ENCODE measurements around the gene LYL1.

The LYL1 gene

DNA sequence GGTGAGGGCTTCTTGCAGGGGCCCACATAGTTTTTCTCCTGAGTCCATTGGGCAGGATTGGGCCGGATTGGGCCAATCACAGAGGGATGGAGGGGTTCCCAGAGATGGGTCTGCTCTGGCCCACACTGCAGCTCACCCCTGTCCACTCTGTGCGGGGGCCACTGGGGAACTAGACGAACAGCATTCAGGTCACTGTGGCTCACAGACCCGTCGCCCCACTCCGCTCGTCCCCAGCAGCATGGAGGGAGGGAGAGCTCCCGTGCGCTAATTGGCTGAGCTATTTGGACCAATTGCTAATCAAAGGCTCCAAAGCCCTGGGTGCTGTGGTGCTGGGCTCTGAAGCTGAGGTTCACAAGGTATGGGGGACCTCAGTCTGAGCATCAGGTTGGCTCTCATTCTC, 26.7 kb upstream of the LYL1 start:
- no peak for DNase-seq (ENCODE audit: low read depth)

DNA sequence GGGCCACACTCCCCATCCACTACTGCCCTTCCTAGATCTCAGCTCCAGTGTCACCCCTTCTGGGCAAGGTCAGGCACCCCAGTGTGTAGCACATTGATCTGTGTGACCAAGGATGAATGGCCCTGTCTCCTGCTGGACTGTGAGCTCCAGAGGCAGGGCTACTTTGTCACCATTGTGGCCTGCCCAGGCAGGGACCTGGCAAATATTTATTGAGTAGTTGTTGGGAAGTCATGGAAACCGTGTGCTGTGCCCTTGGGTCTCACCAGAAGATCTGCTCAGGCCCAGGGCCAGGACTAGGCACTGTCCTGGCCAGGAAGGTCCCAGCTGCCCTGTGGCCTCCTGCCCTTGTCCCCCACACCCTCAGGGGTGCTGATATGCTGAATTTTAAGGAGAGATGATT, 25.9 kb upstream of the LYL1 start:
- no peak for DNase-seq (ENCODE audit: low read depth)

DNA sequence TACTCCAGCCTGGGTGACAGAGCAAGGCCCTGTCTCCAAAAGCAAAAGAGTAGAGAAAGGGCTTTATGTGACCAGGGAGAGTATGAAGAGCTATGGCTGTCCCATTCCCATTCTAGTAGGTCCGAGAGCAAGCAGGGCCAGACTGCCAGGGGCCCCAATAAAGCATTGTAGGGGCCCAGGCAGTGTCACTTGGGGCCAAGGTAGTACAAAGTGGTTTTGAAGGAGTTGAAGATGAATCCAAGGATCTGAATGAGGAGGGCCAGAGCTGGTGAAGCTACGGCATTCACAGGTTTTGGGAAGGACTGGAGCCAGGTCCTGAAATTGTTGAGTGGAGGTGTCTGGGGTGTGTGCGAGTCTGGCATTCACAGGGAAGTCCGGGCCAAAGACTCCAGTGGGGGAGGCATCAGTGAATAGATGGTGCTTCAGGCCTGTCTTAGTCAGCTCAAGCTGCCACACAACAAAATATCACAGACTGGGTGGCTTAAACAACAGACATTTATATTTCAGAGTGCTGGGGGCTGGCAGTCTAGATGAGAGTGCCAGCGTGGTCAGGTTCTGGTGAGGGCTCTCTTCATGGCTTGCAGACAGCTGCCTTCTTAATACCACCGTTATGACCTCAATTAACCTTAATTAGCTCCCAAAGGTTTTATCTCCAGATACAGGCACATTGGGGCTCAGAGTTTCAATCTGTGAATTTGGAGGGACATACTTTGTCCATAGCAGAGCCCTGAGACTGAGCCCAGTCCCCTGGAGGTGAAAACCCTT, 25.3 kb upstream of the LYL1 start:
- no peak for DNase-seq (ENCODE audit: low read depth)

DNA sequence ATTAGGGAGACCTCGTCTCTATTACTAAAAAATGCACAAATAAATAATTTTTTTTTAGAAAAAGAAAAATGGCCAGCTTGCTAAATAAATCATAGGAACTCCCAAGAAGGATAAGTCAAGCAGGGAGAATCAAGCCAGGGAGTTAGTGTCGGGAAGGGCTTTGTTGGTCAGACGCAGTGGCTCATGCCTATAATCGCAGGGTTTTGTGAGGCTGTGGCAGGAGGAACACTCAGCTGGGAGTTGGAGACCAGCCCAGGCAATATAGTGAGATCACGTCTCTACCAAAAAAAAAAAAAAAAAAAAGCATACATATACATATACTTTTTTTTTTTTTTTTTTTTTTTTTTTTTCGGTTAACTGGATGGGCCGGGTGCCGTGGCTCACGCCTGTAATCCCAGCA, 24.4 kb upstream of the LYL1 start:
- no peak for DNase-seq (ENCODE audit: low read depth)

DNA sequence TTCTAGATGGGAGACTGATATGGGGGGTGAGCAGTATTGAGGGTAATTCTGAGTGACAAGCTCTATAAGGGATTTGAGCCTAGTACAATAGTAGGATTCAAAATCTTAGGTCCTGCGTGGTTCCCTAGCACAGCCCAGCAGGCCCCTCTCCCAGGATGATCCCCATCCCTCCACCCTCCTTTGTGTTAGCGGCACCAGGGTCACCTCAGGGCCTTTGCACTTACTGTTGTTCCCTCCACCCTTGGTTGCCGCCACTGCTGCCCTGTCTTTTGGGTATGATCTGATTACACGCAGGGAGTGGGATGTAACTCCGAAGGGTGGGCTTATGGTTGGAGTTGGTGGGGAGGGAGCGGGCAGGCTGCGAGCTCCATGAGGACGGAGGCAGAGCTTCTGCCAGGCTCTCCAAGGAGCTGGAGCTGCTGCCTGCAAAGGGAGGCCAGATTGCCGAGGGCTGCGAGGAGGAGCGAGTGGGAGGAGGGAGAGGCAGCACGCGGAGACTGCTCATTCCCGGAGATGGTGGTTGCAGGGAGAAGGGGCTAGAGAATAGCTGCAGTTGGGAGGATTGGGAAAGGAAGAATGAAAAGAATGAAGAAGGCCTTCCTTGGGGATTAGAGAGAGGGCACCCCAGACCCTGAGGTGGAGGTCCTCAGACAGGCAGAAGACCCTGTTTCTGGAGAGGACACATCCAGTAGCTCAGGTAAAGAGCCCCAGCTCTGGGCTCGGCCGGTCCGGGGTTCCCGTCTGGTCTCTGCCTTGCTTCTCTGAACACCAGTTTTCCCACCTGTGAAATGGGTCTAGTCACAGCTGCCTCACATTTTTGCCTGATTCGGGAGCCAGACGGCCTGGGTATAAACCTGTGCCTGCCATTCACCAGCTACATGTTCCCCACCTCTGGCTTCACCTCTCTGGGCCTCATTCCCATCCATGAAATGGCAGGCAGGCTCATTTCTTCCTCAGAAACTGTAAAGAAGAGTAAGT, 20.6 kb upstream of the LYL1 start:
- no peak for DNase-seq (ENCODE audit: low read depth)

DNA sequence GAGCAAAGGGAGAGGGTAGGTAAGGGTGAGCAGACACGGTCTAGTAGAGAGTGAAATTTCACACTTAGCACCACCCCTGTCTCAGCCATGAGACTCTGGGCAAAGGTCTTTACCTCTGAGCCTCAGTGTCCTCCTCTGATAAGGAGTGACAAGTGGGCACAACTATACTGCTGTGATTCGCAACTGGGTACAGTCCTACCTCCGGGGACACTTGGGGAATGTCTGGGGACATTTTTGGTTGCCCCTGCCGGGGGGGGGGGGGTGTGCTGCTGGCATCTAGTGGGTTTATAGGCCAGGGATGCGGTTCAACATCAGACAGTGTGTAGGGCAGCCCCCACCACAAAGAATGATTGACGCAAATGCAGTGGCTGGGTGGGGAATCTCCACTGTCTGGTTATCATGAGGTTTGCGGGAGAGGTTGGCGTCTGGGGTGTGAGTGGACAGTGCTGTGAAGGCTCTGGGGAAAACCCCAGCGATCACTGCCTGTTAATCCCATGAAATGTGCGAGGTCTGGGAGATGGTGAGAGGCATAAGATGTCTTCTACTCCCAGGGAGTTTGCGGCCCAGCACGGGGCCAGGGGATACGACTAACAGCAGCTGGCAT, 19.7 kb upstream of the LYL1 start:
- DNase-seq (ENCODE audit: low read depth): no peak

DNA sequence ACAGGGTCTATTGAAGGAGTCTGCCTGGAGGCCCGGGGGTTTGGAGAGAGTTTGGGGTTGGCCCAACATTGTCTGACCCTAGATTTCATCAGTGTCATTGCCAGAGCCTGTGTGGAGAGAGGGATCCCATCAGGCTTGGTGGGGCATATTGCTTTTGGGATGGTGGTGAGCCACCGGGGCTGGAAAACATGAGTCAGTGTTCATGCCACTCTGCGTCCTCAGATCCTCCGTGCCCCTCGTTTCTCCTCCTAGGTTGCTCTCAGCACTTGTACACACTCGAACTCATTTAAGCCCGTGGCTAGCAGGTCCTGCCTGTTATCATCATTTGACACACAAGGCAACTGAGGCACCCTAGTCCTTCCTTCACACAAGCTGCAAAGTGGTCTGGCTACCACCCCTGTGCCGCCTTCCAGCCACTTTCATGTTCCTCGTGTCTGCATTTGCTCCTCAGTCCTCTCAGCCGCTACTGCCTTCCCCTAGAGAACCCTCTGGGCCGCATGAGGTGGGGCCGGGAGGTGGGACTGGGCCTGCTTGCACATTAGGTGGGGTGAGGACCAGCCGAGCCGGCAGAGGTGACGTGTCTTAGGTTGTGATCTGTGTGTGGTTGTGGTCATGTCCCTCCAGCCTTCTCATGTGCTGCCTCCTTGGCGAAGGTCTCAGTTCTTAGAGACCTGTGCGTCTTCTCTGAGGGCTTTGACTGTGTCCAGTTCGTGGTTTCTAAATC, 19.1 kb upstream of the LYL1 start:
- no peak for DNase-seq (ENCODE audit: low read depth)

DNA sequence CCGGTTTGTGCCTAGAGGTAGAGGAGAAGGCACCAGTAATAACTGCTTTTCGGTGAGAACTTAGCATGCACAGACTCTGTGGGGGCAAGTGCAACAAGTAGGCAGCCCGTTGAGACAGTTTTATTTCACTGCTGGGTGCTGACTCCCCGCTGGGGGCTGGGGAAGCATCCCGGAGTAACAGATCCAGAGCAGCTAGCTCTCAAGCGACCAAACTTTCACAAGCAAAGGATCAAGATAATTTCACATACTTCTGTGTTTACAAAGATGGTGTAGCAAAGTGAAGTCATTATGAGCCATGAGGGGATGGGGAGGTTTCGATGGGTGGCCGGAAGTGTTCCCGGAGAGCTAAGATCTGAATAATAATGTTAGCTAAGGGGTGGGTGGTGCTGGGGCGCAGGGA, 18.2 kb upstream of the LYL1 start:
- no peak for DNase-seq (ENCODE audit: low read depth)

DNA sequence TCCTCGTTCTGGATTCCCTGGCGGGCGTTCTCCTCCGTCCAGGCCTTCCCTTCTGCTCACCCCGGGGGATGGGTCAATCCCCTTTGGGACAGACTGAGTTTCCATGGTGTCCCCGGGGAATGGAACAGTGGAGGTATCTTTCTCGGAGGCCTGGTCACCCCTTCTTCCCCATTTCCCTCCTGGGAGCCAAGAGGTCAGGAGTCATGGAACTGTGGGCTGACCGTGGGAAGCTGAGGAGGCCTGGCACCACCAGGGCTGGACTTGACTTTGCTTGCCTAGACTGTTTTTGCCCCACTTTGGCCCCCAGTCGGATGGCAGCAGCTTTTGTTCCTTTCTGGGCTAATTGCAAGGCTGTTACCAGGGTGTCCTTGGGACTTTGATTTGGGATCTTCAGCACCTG, 17.4 kb upstream of the LYL1 start:
- no peak for DNase-seq (ENCODE audit: low read depth)

DNA sequence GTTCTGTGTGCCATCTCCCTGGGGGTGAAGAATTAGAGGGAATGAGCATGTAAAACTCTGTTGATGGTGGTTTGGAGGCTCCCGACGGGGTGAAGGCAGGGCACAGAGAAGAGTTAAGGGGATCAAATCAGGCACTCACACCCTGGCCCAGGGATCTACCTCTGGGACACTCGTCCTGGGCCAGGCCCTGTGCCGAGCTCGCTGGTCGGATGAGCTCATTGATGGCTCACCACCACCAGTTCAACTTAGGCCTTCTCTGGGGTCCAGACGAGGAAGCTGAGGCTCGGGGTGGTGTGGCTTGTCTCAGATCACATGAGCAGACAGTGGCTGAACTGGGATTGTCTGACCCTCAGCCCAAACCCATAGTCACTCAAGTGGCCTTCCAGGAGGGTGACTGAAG, 17.0 kb upstream of the LYL1 start:
- no peak for DNase-seq (ENCODE audit: low read depth)

DNA sequence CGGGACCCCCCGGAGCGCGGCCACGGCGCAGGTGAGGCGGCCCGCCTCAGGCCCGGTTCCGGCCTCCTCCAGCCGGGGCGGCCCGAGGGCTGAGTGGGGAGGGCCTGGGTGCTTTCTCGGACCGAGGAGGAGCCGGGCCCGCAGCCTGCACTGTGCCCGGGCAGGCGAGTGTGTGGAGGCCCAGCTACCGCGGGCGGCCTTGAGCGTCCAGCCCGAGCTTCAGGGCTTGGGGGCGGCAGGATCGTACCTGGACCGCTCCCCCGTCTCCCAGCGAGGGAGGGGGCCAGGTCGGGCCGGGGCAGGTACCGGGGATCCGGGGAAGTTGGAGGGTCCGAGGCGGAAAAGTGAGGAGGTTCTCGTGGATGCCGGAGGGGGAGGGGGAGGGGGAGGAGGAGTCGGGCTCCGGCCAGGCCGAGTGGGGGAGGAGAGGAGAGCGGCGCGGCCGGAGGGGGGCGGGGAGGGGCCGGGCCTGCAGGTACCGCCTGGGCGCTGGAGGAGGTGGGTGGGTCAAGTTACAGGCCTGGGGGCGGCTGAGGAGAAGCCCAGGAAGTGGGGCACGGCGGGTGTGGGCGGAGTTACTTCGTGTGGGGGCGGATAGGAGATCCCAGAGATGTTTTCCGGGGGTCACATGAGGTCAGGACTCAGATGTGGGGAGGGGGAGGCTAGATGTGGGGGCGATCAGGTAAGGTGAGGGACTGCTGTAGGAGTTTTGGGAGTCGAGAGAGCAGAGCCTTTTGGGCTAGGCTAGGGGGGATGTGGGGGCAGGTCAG, 16.0 kb upstream of the LYL1 start:
- no peak for DNase-seq (ENCODE audit: low read depth)

DNA sequence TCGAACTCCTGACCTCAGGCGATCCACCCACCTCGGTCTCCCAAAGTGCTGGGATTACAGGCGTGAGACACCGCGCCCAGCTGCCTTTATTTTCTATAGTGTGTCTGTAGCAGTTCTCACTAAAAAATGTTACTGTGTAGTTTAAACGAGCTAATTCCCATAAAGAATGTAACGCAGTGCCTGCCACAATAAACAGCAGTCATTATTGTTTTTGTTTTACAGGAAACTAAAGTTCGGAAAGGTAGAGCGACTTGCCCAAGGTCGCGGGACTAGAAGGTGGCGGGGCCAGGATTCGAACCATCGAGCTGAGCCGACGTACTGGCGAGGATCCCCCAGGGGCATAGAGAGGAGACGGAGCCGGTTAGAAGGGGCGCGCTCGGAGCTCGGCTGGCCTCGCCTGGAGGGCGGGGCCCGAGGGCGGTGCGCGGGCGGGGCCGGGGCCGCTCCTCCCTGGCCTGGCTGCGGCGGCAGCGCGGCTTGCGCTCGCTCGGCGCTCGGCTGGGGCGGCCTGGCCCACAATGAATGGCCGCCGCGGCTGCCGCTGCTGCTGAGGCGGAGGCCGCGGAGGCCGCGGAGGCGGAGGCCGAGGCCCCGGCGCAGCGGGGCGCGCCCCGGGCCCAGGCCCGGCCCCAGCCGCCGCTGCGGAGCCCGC, 15.2 kb upstream of the LYL1 start, which contains the start of gene NACC1:
Gene NACC1 (plus strand): TSS at position 493 of the 652 bp plus-strand sequence. CDS start 16,944 bp downstream, outside the sequence.
- peak; percentile 88 for DNase-seq (ENCODE audit: low read depth)

DNA sequence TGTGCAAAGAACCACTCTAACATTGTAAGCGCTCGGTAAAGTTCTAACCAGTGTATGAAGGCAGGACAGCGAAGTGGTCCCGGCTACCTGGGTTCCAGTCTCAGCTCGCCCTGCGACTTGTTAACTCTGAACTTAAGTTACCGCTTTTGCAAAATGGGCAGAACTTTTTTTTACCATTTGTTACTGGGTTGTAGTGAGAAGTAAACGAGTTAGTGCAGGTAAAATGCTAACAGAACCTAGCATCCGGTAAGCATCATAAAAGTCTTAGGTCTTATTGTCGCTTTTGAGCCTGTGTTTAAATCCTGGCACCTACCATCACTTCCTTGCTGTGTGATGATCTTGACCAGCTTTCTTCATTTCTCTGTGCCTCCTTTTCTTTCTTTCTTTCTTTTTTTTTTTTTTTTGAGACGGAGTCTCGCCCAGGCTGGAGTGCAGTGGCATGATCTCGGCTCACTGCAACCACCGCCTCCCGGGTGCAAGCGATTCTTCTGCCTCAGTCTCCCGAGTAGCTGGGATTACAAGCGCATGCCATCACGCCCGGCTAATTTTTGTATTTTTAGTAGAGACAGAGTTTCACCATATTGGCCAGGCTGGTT, 14.6 kb upstream of the LYL1 start:
- no peak for DNase-seq (ENCODE audit: low read depth)

DNA sequence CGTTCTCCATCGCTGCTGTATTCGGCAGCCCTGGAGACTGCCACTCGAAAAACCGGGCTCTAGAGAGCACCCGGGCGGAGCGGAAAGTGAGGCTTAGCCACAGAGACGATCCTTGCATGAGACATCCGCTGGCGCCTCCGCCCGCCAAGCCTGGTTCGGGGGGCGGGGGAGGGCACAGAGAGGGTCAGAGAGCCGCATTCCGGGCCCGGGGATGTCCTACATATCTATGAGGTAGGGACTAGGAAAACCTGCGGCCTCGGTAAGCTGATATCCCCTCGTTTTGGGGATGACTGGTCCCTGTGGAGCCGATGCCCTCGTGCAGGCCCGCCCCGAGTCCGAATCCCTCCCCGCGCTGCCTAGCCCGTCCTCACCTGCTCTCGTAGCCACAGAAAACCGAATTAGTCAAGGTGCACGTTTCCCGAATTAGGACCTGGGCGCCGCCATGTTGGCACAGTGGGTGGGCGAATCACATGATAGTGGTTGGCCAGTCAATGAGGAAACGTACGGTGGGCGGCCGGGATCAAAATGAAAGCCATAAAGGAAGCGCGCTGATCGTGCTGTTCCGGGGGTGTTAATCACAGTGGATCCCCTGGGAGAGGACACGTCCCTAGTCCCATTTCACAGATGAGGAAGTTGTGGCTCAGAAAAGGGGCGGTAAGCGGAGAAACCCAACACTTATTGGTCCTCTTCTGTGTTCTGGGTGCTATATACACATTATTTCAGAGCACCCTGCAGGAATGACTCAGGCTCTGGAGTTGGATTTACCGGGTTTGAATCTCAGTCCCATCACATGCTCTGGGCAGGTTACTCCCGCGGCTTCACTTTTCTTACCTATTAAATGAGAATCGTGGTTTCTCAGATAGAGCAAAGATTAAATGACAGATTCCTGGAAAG, 13.9 kb upstream of the LYL1 start, which contains the start of gene TRMT1:
Gene TRMT1 (minus strand): TSS at position 459 of the 894 bp plus-strand sequence. CDS start 341 bp downstream, at position 118.
- DNase-seq (ENCODE audit: low read depth): peak; percentile 90

DNA sequence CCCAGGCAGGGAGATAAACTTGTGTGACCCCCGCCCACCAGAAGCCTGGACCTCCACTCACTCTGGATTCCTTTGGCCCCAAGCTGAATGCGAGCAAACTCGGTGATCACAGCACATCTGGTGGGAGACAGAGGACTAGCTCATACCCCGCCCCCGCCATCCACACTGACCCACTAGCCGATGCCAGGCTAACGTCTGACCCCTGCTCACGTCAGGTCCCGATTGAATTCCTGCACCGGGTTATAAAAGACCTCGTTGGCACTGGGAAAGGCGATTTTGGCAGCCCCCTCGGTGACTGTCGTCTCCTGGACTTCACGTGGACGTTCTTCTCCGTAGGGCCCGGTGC, 13.3 kb upstream of the LYL1 start:
- DNase-seq (ENCODE audit: low read depth): no peak

DNA sequence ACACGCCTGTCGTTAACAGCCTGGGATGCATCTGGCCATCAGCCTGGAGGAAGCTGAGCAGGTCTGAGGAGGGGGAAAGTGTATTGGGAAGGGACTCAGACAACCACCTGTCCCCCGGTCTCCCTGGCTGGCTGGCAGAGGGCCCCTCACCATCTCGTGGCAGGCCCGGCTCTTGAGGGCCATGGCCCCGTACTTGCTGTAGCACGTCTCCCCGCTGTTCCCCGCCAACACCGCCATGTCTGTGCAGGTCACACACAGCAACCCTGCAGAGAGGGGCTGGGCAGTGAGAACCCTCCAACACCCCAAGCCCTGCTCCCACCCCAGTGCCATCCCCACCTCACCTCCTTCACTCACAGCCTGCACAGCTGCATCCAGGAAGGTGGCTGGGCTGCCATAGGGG, 9.9 kb upstream of the LYL1 start:
- DNase-seq (ENCODE audit: low read depth): no peak

DNA sequence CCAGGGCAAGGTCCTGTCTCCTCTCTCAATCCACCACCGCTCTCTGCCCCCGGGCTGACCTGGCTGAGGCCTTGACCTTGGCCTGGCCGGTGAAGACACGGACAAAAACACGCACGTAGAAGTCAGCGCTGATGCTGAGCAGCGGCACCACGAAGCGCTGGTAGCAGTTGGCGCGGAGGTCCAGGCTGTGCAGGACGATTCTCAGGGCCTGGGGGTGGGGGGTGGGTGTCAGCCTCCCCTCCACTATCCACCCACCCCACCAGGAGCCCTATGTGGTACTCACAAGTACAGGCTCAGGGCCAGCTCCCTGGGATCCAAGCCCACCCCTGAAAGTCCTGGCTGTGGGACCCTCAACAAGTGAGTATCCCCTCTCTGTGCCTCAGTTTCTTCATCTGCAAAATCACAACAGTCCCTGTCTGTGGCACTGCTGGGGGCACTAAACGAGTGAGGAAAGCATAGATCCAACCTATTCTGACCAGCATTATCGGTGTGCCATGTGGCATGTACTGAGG, 7.5 kb upstream of the LYL1 start:
- DNase-seq (ENCODE audit: low read depth): no peak

DNA sequence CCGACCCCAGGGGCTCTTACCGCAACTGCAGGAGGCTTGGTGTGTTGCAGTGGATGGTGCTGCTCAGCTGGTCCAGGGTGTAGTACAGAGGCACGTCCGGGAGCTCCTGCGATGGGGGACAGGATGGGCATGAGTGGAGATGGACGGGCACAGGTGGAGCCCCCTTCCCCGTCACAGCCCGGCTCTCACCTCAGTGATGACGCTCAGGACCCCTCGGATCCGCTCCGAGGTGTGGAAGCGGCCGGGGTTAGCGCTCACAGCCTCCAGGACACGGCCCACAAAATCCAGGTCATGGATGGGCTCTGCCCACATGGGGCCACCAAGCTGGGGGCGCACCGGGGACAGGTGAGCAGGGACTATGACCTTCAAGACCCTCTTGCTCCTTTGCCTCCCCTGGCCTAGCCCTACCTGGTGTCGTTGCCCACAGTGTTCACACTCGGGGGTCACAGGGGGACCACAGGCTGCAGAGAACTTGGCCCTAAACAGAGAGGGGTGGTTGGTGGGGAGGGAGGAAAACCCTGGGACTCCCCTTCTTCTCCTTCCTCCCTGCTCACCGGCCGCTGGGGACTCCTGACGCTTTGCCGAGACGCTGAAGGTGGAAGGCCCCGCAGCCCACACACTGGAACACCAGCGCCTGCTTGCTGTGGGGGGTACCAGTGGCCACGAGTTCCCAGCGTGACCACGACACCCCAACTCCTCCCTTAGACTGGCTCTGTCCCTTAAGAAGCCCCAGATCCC, 6.9 kb upstream of the LYL1 start:
- no peak for DNase-seq (ENCODE audit: low read depth)

All from fibroblast of gingiva (primary cell).